Mononuclear cell (primary cell): ENCODE results near the gene GET3. TPM values are rescaled to one million over a fixed set of nuclear protein-coding genes. Genes with fewer than 3 reads are reported as not detected.
A peak's percentile ranks its signal among the peaks of the same experiment; 100 is the strongest.
"Not testable (repeated sequence)": the region's sequence is repeated elsewhere in the genome, so short reads cannot be mapped to it uniquely, and the experiment has no call there.

Experiments
- H3K27me3 ChIP-seq: 2 replicates; pipeline ENCODE4 v1.6.0; 2011; ENCODE audit warnings: low read length, control low read depth; ENCODE audit not compliant: insufficient read depth
- H3K4me1 ChIP-seq: 2 replicates; pipeline ENCODE4 v1.5.1; 2011; ENCODE audit warnings: mild to moderate bottlenecking, low read length, control low read depth; ENCODE audit not compliant: insufficient read depth
- H3K4me3 ChIP-seq: 2 replicates; pipeline ENCODE4 v1.5.1; 2011; ENCODE audit warnings: mild to moderate bottlenecking, low read length, moderate library complexity
- H3K9me3 ChIP-seq: 2 replicates; pipeline ENCODE4 v1.5.1; 2011; ENCODE audit warnings: low read depth, mild to moderate bottlenecking, control low read depth, low read length
- total RNA-seq: library from RNA; depleted of rRNA; stranded (reverse); fragments of >200 nt; gene quantifications from one replicate; pipeline ENCODE4 v1.2.3, GENCODE V29; 2012

GET3 gene
- total RNA-seq, 1 donor = 28.7 TPM

DNA sequence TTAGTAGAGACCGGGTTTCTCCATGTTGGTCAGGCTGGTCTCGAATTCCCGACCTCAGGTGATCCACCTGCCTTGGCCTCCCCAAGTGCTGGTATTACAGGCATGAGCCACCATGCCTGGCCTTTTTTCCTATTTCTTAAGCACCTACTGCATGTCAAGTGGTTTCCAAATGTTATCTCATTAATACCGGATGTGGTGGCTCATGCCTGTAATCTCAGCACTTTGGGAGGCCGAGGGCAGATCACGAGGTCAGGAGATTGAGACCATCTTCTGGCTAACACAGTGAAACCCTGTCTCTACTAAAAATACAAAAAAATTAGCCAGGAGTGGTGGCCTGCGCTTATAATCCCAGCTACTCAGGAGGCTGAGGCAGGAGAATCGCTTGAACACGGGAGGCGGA lies 11.7 kb upstream of the GET3 start:
- not testable (repeated sequence) for H3K27me3 ChIP-seq, H3K4me3 ChIP-seq, H3K9me3 ChIP-seq
- H3K4me1 ChIP-seq = peaks cover 41% of the 10 kb centered on the region

DNA sequence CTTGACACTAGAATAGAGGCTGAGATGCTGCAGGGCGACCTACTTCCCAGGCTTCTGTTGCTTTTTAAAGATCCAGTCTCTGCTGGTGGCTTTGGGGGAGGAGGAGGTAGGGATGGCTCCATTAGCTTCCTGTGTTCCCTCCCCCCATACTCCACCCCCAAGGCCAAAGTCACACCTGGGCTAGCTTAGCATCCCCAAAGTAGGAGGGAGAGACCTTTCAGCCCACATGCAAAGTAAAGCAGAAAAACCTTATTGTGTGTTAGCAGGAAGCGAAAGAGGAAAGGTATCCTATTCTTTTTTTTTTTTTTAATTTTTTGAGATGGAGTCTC lies 10.3 kb upstream of the GET3 start:
- Histone ChIP-seq H3K9me3 (no peaks in the 10 kb centered on the region), H3K4me3 (no peak overlapping the region), H3K27me3 (no peaks in the 10 kb centered on the region), H3K4me1 (peaks cover 41% of the 10 kb centered on the region)

DNA sequence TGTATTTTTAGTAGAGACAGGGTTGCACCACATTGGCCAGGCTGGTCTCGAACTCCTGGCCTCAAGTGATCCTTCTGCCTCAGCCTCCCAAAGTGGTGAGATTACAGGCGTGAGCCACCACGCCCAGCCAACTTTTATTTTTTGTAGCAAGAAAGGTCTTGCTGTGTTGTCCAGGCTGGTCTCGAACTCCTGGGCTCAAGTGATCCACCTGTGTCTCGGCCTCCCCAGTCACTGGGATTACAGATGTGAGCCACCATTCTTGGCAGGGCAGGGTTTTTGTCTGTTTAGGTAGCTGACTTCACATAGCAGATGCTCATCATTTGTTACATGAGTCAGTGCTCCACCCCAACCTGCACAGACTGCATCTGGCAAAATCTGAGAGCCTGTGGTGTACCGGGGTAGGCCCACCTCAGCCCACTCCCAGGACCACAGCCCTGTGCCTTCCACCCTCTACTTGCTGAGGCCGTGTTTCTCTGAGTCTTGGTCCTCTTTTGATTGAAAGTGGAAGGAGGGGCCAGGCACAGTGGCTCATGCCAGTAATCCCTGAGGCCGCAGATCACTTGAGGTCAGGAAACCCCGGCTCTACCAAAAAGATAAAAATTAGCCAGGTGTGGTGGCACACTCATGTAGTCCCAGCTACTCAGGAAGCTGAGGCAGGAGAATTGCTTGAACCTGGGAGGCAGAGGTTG lies 9.4 kb upstream of the GET3 start:
- H3K9me3 ChIP-seq = no peaks in the 10 kb centered on the region
- H3K4me3 ChIP-seq = no peak overlapping the region
- peaks cover 47% of the 10 kb centered on the region for H3K4me1 ChIP-seq
- H3K27me3 ChIP-seq = no peaks in the 10 kb centered on the region

DNA sequence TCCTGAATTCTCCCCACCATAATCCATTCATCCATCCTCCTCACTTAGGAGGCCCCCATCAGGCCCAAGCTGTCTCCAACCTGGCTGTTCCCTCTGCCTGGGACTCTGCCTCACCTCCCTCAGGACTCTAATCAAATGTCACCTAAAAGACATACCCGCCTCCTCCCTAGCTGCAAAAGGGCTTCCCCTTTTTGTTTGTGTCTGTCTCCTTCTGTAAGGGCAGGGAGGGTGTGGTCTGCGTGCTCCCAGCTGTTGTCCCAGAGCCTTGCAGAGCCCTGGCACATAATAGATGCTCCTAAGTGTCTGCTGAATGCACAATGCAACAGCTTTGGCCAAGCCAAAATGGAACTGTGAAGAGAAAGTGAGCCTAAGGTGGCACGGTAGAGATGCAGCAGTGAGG lies 7.2 kb upstream of the GET3 start:
- Histone ChIP-seq H3K4me3 (no peak overlapping the region), H3K4me1 (peaks cover 46% of the 10 kb centered on the region), H3K9me3 (no peaks in the 10 kb centered on the region), H3K27me3 (no peaks in the 10 kb centered on the region)

DNA sequence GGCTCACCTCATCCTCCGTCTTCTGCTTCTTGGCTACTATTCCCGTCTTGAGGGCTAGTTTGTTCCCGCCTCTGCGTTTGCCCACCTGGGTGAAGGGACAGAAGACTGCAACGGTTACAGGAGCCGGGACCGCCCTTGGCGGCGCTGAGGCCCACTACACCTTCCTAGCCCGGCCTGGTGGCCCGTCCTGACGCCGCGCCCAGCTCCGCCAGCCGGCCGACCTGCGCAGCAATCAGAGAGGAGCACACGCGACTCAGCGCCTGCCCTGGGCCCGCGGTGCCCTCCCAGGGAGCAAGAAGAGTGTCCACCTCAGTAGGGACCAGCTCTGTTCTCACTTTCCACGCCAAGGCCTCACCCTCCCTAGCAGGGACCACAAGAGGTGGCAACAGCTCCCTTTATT lies 6.0 kb upstream of the GET3 start:
- no peak overlapping the region for H3K4me3 ChIP-seq

DNA sequence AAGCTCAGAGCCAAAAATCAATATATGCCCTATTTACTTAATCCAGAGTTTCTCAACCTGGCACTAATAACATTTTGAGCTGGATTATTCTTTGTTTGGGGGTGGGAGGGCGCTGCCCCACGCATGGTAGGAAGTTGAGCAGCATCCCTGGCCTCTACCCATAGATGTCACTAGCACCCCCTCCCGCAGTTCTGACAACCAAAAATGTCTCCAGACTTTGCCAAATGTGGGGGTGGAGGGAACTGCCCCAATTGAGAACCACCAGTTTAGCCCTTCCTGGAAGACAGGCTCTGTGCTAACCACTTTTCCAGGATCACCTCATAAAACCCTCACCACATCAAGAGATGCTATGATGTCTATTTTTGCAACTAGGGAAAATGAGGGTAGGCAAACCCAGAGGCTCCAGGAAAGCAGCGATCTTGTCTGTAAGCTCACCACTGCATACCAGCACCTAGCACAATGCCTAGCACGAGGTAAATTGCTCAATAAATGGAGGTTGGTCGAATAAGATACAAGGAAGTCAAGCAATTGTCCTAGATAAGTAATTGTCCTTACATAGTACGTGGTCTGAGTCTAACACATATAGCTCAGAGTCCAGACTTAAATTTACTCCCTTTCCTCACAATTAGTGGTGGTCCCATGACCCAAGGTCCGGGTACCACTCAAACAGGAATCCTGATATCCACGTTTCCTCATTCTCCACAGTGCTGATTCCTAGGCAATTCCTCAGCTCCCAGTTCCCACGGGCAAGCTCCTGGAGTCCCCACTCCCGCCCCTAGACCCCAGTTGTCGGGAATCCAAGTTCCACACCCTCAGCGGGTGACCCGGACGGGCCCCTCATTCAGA lies 3.7 kb upstream of the GET3 start:
- Histone ChIP-seq H3K4me1 (peaks cover 71% of the 10 kb centered on the region), H3K9me3 (no peaks in the 10 kb centered on the region), H3K4me3 (peak overlapping the region; percentile 83), H3K27me3 (no peaks in the 10 kb centered on the region)

More for the DNA sequence above, 6.0 kb upstream of the GET3 start:
- Histone ChIP-seq H3K27me3 (no peaks in the 10 kb centered on the region), H3K4me1 (peaks cover 54% of the 10 kb centered on the region), H3K9me3 (no peaks in the 10 kb centered on the region)

DNA sequence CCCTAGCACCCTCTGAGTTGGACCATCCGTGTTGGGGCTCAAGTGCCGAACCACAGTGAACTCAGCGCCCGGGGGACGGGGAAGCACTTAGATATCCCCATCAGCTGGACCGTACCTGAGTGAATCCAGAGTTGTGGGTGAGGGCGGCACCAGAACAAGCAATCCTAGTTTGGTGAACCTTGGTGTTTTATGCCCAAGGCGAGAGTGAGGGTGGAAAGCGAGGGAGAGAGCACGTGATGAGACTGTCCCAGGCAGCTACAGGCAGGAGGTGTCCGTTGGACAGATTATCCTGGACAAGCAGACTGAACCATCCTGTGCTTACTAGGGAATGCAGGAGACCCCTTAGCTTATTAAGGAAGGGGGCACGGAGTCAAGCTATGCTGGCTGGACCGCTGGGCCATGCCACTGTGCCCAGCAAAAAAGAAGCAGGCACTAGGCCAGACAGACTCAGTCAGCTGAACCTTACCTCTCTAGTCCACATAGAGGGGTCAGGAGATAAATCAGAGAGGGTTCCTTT lies 596 bp downstream of the GET3 start:
- Histone ChIP-seq H3K27me3 (no peaks in the 10 kb centered on the region), H3K4me1 (peaks cover 39% of the 10 kb centered on the region), H3K9me3 (no peaks in the 10 kb centered on the region), H3K4me3 (peak overlapping the region; percentile 82)

DNA sequence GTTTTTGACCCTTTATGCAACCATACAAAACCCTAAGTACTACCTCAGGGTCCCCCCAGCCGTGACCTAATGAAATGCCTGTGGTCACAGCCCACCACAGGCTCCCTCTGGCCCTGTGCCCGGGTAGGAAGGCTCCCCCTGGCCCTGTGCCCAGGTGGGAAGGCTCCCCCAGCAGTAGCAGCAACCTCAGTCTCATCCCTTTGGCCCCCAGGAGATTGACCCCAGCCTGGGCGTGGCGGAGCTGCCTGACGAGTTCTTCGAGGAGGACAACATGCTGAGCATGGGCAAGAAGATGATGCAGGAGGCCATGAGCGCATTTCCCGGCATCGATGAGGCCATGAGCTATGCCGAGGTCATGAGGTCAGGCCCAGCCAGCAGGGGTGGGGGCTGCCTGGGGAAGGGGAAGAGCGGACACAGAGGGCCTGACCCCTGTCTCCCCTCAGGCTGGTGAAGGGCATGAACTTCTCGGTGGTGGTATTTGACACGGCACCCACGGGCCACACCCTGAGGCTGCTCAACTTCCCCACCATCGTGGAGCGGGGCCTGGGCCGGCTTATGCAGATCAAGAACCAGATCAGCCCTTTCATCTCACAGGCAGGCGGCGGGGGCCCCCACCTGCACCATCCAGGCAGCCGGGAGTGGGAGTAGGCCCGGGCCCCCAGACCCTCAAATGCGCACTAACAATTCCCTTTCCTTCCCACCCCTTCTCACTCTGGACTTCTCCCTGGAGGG lies 8.0 kb downstream of the GET3 start:
- no peak overlapping the region for H3K4me3 ChIP-seq
- H3K4me1 ChIP-seq = no peaks in the 10 kb centered on the region
- H3K9me3 ChIP-seq = no peaks in the 10 kb centered on the region
- no peaks in the 10 kb centered on the region for H3K27me3 ChIP-seq

DNA sequence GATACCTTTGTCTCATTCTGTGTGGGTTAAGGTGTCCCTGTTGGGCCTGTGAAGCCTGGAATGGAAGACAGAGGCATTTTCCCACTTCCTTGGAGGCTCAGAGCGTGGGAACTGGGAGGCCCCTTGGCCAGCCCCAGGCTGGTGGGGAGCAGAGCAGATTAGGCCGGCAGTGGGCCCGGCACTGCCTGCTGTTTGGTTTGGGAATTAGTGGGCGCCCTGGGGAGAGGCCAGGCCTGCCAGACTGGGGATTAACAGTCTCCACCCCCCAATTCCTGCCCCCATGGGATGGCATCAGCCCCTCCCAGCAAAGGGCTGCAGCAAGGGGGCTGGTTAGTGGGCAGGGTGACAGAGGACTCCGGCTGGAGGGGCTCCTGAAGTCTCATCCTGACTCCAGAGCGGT lies 11.2 kb downstream of the GET3 start:
- no peaks in the 10 kb centered on the region for H3K27me3 ChIP-seq
- no peaks in the 10 kb centered on the region for H3K4me1 ChIP-seq
- no peak overlapping the region for H3K4me3 ChIP-seq
- no peaks in the 10 kb centered on the region for H3K9me3 ChIP-seq

DNA sequence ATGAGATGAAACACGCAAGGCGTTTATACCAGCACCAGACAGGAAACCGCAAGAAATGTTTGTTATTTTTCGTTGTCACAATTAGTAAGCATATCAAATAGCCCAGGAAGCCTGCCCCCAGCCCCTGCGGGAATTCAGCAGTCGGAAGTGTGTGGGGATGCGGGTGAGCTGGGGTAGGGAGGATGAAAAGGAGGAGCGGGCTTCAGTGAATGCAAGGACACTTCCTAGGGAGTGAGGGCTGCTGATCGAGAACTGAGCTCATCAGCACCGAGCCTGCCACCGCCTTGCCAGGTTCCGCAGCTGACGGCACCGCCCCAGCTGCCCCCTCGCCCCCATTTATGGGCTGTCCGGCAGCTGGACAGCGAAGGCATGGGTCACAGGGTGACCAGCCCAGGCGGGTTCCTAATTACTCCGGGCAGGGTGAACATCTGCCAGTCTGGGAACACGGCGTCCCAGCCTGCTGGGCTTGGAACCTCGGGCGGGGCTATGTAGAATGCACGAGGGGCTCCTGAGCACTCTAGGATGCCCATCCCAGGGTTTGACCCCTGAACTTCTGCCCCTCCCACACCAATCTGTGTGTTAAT lies 12.7 kb downstream of the GET3 start:
- Histone ChIP-seq H3K9me3 (no peaks in the 10 kb centered on the region), H3K4me3 (no peak overlapping the region), H3K4me1 (no peaks in the 10 kb centered on the region), H3K27me3 (no peaks in the 10 kb centered on the region)

DNA sequence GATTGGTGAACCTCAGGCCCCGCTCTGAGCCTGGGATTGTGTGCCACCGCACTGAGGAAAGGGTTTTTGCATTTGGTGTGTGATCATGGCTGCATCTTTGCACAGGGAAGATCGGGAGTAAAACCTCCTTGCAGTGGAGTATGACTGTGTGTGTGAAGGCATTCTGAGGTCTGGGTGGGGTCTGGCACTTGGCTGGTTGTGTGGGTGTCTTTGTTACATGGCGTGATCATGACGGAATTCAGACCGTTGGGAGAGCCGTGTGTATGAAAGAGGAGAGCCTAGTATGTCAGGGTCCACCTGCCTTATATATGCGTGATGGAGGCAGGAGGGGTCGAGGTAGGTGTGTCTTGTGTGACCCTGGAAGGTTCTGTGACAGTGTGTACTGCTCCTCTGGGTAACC lies 13.6 kb downstream of the GET3 start:
- Histone ChIP-seq H3K27me3 (no peaks in the 10 kb centered on the region), H3K9me3 (no peaks in the 10 kb centered on the region), H3K4me3 (no peak overlapping the region), H3K4me1 (no peaks in the 10 kb centered on the region)

DNA sequence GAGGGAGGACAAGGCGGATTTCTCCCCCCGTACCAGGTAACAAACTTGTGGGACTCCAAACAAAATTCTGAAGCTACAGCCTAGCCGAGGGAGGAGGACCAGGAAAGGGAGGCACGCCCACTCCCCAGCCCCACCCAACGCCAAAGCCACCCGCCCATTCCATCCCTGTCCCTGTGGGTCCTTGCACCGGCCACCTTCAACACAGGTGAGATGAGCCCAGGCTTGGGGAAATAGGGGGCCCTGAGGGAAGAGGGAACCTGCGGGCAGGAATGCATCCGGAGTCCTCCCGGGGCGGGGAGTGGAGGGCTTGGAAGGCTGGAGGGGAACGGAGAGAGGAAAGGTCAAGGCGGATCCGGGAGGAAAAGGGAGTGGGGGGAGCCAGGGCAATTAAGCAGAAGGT lies 14.3 kb downstream of the GET3 start, which contains the start of gene BEST2:
Gene BEST2 (plus strand): TSS at position 157 of the 400 bp plus-strand sequence. CDS start 802 bp downstream, outside the sequence.
- H3K4me1 ChIP-seq = no peaks in the 10 kb centered on the region
- H3K4me3 ChIP-seq = no peak within 1 kb of the TSS
- no peaks in the 10 kb centered on the region for H3K9me3 ChIP-seq
- H3K27me3 ChIP-seq = no peaks in the 10 kb centered on the region

DNA sequence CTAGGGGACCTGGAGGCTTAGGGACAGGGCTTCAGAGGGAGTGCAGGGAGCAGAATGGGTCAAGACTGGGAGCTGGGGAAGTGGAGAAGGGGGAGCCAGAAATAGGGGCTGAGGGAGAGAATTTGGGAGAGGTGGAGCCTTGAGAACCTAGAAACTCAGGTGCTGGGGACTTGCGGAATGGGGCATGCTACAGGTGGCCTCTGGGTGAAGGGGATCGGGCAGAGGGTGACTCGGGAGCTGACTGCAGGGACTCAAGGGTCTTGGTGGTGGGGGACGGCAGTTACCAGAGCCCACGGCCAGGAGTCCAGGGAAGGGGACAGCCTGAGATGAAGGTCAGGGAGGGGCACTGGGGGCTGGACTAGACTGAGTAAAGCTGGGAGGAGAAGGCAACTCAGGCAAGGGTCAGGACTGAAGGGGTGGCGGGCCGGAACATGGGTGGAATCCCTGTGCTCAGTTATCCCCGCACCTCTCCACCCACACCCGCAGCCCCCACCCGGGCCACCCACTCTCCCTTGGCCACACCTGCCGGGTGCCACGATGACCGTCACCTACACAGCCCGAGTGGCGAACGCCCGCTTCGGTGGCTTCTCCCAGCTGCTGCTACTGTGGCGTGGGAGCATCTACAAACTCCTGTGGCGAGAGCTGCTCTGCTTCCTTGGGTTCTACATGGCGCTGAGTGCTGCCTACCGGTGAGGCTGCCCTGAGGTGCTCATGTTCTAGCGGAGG lies 14.9 kb downstream of the GET3 start:
- H3K27me3 ChIP-seq = no peaks in the 10 kb centered on the region
- H3K4me3 ChIP-seq = no peak overlapping the region

DNA sequence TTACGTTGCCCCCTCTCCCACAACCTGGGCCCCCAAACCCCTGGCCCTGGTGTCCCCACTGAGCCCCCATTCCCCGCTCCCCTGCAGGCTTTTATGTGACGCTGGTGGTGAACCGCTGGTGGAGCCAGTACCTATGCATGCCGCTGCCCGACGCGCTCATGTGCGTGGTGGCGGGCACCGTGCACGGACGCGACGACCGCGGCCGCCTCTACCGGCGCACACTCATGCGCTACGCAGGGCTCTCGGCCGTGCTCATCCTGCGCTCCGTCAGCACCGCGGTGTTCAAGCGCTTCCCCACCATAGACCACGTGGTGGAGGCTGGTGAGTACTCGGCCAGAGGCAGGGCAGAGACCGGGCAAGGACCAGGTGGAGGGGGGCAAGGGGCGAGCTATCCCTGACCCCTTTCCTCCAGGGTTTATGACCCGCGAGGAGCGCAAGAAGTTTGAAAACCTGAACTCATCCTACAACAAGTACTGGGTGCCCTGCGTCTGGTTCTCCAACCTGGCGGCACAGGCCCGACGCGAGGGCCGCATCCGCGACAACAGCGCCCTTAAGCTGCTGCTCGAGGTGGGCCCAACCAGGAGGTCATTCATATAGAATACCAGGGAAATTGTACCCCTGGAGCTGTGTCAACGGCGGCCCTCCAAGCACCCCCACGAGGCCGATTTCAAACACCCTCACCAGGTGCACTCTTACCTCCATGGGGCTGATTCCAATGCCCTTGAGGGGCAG lies 17.3 kb downstream of the GET3 start:
- H3K4me3 ChIP-seq = no peak overlapping the region
- no peaks in the 10 kb centered on the region for H3K27me3 ChIP-seq
- H3K9me3 ChIP-seq = no peaks in the 10 kb centered on the region
- peaks cover 9% of the 10 kb centered on the region for H3K4me1 ChIP-seq

More for the DNA sequence above, 14.9 kb downstream of the GET3 start:
- Histone ChIP-seq H3K4me1 (peaks cover under 1% of the 10 kb centered on the region), H3K9me3 (no peaks in the 10 kb centered on the region)
